NB4 (cell line): Measurements from ENCODE around the gene NEMP2.

ENCODE experiments used
- DNase-seq: peaks from one replicate; pipeline ENCODE4 v3.0.0; 2010; ENCODE audit warnings: low read depth
- H3K4me3 ChIP-seq: one replicate; pipeline ENCODE4 v1.5.1; 2011; ENCODE audit warnings: mild to moderate bottlenecking, low read depth, low read length, moderate library complexity
- CTCF ChIP-seq: IDR thresholded peaks from one replicate; pipeline ENCODE4 v1.5.1; 2012; ENCODE audit warnings: low read depth, low read length
- MAX ChIP-seq: IDR thresholded peaks from 2 replicates; pipeline ENCODE4 v1.6.1; 2011; ENCODE audit warnings: low read depth, low read length
- MYC ChIP-seq: IDR thresholded peaks from 2 replicates; pipeline ENCODE4 v1.6.1; 2011; ENCODE audit warnings: low read depth, low read length
- POLR2A ChIP-seq: IDR thresholded peaks from 2 replicates; pipeline ENCODE4 v1.6.1; 2011; ENCODE audit warnings: mild to moderate bottlenecking; ENCODE audit not compliant: insufficient read length; ENCODE audit errors: extremely low read depth

The NEMP2 gene

GRCh38 chr2:190490502-190490901 is 44.0 kb downstream of the NEMP2 start:
- H3K4me3 ChIP-seq, result no peak overlapping the region
- DNase-seq, result no peak
- TF ChIP-seq MAX (no peak), CTCF (no peak), MYC (no peak), POLR2A (no peak)

GRCh38 chr2:190489475-190489874 is 45.0 kb downstream of the NEMP2 start:
- no peak for DNase-seq
- TF ChIP-seq CTCF (no peak), POLR2A (no peak), MYC (no peak), MAX (no peak)
- no peak overlapping the region for H3K4me3 ChIP-seq

- no peak overlapping the region for H3K4me3 ChIP-seq
- TF ChIP-seq POLR2A (no peak), MAX (no peak), MYC (no peak), CTCF (no peak)
- DNase-seq, result no peak
These were observed 45.8 kb downstream of the NEMP2 start for GRCh38 chr2:190488516-190489233.

GRCh38 chr2:190486037-190486623 is 48.4 kb downstream of the NEMP2 start:
- DNase-seq, result no peak
- TF ChIP-seq MYC (no peak), POLR2A (no peak), MAX (no peak), CTCF (no peak)
- H3K4me3 ChIP-seq, result no peak overlapping the region

GRCh38 chr2:190482451-190482850 is 52.1 kb downstream of the NEMP2 start:
- H3K4me3 ChIP-seq, result no peak overlapping the region

More at GRCh38 chr2:190482451-190482850, 52.1 kb downstream of the NEMP2 start:
- TF ChIP-seq CTCF (no peak), POLR2A (no peak), MYC (no peak), MAX (no peak)
- no peak for DNase-seq
